ENCODE results near the gene DISC1.

The DISC1 gene

DNA sequence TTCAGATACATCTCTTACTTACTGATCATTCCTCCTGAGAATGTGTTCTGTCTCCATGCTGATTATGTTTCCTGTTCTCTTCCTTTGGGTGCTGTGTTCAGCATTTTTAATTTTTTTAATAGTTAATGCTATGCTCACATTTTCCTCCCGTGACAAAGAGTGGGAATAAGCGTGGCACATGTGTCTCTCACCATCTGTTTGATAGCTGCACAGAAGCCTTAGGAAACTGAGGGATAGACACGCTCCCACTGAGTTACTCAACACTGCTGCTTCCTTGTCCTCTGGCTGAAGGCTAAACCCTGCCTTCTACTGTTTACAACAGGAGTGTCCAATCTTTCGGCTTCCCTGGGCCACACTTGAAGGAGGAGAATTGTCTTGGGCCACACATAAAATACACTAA is 264.2 kb downstream of the DISC1 start:
- DNase-seq (ENCODE audit: low read depth) = no peak

DNA sequence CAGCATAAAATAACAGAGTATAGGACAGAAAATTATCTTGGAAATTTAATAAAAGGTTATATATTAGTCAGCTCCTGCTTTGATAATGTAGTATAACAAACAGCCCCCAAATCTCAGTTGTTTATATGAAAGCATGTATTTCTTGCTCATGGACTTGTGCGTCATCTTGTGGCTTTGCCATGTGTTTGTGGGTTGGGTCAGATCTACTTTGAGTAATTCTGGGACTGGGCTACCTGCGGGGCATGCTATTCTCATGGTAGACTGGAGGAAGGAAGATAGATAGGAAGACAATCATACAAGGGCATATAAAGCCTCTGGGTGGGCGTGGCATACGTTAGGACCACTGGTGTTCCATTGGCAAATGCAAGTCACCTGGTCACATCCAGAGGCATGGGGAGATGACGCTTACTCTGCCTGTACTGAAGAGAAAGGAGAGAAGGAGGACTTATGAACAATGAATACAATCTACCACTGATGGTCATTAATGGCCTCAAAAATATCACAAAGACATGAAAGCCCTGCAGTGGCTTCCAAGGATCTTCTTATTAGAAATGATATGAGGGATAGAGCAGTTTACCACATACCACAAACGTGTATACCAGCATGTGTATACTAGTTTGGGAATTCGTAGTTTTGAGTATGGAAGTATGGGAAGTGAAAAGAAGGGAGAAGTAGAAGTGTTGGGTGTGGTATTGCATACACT is 267.0 kb downstream of the DISC1 start:
- DNase-seq (ENCODE audit: low read depth) = no peak
- H3K4me3 ChIP-seq (ENCODE audit: low read depth, low read length) = no peak overlapping the region
- TF ChIP-seq, protein P1, sequence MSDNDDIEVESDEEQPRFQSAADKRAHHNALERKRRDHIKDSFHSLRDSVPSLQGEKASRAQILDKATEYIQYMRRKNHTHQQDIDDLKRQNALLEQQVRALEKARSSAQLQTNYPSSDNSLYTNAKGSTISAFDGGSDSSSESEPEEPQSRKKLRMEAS (IDR thresholded peaks at IDR 0.05; ENCODE audit: low read depth, low read length) = no peak
- no peak for TF ChIP-seq MYC (IDR thresholded peaks at IDR 0.05; ENCODE audit: low read depth, low read length)
- TF ChIP-seq, protein P2, sequence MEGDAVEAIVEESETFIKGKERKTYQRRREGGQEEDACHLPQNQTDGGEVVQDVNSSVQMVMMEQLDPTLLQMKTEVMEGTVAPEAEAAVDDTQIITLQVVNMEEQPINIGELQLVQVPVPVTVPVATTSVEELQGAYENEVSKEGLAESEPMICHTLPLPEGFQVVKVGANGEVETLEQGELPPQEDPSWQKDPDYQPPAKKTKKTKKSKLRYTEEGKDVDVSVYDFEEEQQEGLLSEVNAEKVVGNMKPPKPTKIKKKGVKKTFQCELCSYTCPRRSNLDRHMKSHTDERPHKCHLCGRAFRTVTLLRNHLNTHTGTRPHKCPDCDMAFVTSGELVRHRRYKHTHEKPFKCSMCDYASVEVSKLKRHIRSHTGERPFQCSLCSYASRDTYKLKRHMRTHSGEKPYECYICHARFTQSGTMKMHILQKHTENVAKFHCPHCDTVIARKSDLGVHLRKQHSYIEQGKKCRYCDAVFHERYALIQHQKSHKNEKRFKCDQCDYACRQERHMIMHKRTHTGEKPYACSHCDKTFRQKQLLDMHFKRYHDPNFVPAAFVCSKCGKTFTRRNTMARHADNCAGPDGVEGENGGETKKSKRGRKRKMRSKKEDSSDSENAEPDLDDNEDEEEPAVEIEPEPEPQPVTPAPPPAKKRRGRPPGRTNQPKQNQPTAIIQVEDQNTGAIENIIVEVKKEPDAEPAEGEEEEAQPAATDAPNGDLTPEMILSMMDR (IDR thresholded peaks at IDR 0.05; ENCODE audit: low read depth, low read length) = no peak
- TF ChIP-seq POLR2A (IDR thresholded peaks at IDR 0.05; ENCODE audit: extremely low read depth, insufficient read length) = no peak

More for the DNA sequence above, 264.2 kb downstream of the DISC1 start:
- no peak overlapping the region for H3K4me3 ChIP-seq (ENCODE audit: low read depth, low read length)
- TF ChIP-seq MYC (IDR thresholded peaks at IDR 0.05; ENCODE audit: low read depth, low read length) (no peak), POLR2A (IDR thresholded peaks at IDR 0.05; ENCODE audit: extremely low read depth, insufficient read length) (no peak)
- TF ChIP-seq, protein P1 (IDR thresholded peaks at IDR 0.05; ENCODE audit: low read depth, low read length) = no peak
- TF ChIP-seq, protein P2 (IDR thresholded peaks at IDR 0.05; ENCODE audit: low read depth, low read length) = no peak

DNA sequence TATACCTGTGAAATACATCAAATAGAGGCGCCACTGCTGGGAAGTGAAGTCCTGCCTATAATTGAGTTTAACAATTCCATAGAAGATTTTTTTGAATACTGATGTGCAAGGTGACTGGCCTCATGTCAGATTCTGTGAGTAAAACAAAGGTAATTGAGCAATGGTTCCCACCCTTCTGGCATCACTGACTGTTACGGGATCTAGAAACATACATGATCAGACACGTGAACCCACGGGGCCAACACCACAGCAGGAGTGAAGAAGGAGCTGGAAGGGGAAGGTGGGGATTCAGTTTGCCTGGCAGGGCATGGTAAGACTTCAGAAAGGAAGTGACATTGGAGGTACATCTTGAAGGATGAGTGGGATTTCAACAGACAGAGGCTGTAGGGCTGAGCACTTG is 270.2 kb downstream of the DISC1 start:
- no peak for DNase-seq (ENCODE audit: low read depth)
- no peak overlapping the region for H3K4me3 ChIP-seq (ENCODE audit: low read depth, low read length)
- TF ChIP-seq MYC (IDR thresholded peaks at IDR 0.05; ENCODE audit: low read depth, low read length) (no peak), POLR2A (IDR thresholded peaks at IDR 0.05; ENCODE audit: extremely low read depth, insufficient read length) (no peak)
- TF ChIP-seq, protein P2 (IDR thresholded peaks at IDR 0.05; ENCODE audit: low read depth, low read length) = no peak
- TF ChIP-seq, protein P1 (IDR thresholded peaks at IDR 0.05; ENCODE audit: low read depth, low read length) = no peak

DNA sequence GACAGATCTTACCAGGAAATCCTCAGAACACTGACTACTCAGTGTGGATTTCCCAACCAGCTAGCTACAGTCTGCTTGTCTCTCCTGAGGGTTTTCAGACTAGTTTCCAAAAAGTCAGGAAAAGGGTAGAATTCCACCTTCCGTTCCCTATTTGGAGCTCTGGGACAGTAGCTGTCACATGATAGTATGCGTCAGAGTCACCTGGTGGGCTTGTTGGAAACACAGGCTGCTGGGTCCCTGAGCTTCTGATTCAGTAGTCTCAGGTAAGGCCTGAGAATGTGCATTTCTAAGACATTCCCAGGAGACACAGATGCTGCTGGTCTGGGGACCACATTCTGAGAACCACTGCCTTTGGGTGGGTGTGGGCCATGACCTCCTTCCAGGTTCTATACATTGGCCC is 272.5 kb downstream of the DISC1 start:
- DNase-seq (ENCODE audit: low read depth) = no peak
- no peak overlapping the region for H3K4me3 ChIP-seq (ENCODE audit: low read depth, low read length)
- TF ChIP-seq, protein P2 (IDR thresholded peaks at IDR 0.05; ENCODE audit: low read depth, low read length) = no peak
- TF ChIP-seq, protein P1 (IDR thresholded peaks at IDR 0.05; ENCODE audit: low read depth, low read length) = no peak
- TF ChIP-seq POLR2A (IDR thresholded peaks at IDR 0.05; ENCODE audit: extremely low read depth, insufficient read length) = no peak
- no peak for TF ChIP-seq MYC (IDR thresholded peaks at IDR 0.05; ENCODE audit: low read depth, low read length)

DNA sequence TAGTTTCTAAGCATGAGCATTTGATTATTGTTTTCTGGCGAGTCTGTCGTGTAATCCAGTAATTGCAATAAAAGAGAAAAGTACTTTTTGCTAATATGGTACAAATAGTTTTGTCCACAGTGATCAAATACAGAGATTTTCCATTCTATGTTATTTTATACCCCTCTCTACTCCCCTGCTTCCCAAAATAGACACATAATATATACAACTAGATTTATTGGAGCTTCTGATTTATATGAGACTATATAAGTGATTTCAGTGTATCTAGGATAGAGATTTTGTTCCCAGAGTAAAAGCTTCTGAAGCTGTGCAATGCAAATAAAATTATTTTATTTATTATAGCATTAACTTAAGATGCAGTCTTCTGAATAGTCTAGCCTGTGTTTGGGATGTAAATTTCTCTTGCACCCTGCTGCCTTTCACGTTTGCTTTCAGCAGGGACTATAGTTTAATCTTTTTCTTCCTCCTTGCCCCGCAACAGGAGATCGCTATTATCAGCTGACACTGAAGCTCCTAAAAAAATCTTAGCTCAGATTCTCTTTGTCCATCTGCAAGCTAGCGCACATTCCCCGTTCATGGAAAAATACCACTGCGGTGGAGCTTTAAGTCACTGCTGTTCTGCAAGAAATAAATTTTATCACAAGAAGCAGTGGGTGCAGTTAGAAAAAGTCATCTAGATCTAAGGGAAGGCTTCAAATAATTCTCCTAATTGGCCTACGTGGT is 273.3 kb downstream of the DISC1 start:
- no peak overlapping the region for H3K4me3 ChIP-seq (ENCODE audit: low read depth, low read length)
- no peak for DNase-seq (ENCODE audit: low read depth)
- TF ChIP-seq, protein P1 (IDR thresholded peaks at IDR 0.05; ENCODE audit: low read depth, low read length) = no peak
- TF ChIP-seq, protein P2 (IDR thresholded peaks at IDR 0.05; ENCODE audit: low read depth, low read length) = no peak
- no peak for TF ChIP-seq POLR2A (IDR thresholded peaks at IDR 0.05; ENCODE audit: extremely low read depth, insufficient read length)
- no peak for TF ChIP-seq MYC (IDR thresholded peaks at IDR 0.05; ENCODE audit: low read depth, low read length)

All from NB4 (cell line).